HepG2 (cell line): ENCODE data around the gene INPP1. TPM values are rescaled to one million over a fixed set of nuclear protein-coding genes. Genes with fewer than 3 reads are reported as not detected.

Experiments used
- ATAC-seq: fragments of 200-7000 bp; cut with Tn5 transposase; 3 replicates; pipeline ENCODE4 v1.9.1; 2020; ENCODE audit warnings: mild to moderate bottlenecking, moderate library complexity
- BruUV-seq: library from RNA; stranded (reverse); fragments of 400-500 nt; replicated peaks from 2 replicates; lab custom pipeline; 2021; lab: Mats Ljungman, UMichigan
- CTCF ChIA-PET: fragments of 300-600 bp; formaldehyde crosslinking; extraction: SDS; loops from one replicate; lab custom pipeline; 2021; ENCODE audit warnings: low total read pairs, inconsistent platforms, low intra/inter-chr PET ratio; lab: Yijun Ruan, JAX
- POLR2A ChIA-PET: fragments of 350-600 bp; sonication (Branson Sonifier 250); formaldehyde crosslinking; loops from one replicate; lab custom pipeline; 2020; ENCODE audit warnings: antibody characterized with exemption, inconsistent platforms; lab: Yijun Ruan, JAX
- DNase-seq: peaks from one replicate; pipeline ENCODE4 v3.0.0-alpha.2; 2015; ENCODE audit warnings: low spot score
- FAIRE-seq: peaks from 3 replicates; lab custom pipeline; 2011; peaks lifted over from hg19 to GRCh38; lab: Jason Lieb, UNC
- H2AFZ ChIP-seq: one replicate; pipeline ENCODE4 v1.6.1; 2011; ENCODE audit warnings: low read length, inconsistent platforms
- H3K27ac ChIP-seq: fragments of 300-600 bp; 3 replicates; pipeline ENCODE4 v1.8.0; 2011; ENCODE audit warnings: mixed run types, mild to moderate bottlenecking, mixed read lengths, low read length, inconsistent platforms; ENCODE audit not compliant: insufficient read depth; ENCODE audit errors: extremely low read length
- H3K27me3 ChIP-seq, 2 experiments: fragments of 200-600 bp in 1 of 2; 2 replicates in 1 of 2; 3 replicates in 1 of 2; pipeline versions ENCODE4 v1.6.0 to v1.8.0; 2011; ENCODE audit warnings: low read length in 2 of 2, mild to moderate bottlenecking in 2 of 2, moderate library complexity in 2 of 2, inconsistent platforms in 1 of 2; ENCODE audit not compliant: insufficient read depth in 2 of 2, control insufficient read depth in 1 of 2
- H3K36me3 ChIP-seq, 2 experiments: fragments of 200-600 bp in 1 of 2; replicated peaks in 1 of 2; 2 replicates in 1 of 2; 3 replicates in 1 of 2; pipeline versions ENCODE4 v1.5.1 to v1.8.0; 2011; ENCODE audit warnings: low read length in 2 of 2, inconsistent platforms in 1 of 2; ENCODE audit not compliant: insufficient read depth in 2 of 2, control insufficient read depth in 1 of 2
- H3K4me1 ChIP-seq: 2 replicates; pipeline ENCODE4 v1.5.1; 2012; ENCODE audit warnings: low read length, inconsistent platforms; ENCODE audit not compliant: insufficient read depth
- H3K4me2 ChIP-seq: 2 replicates; pipeline ENCODE4 v1.6.0; 2011; ENCODE audit warnings: low read depth, low read length, inconsistent platforms
- H3K4me3 ChIP-seq, 3 experiments: fragments of 200-600 bp in 1 of 3; sonication (generic), shearing (Covaris generic) in 1 of 3; replicated peaks in 1 of 3; 2 replicates each; pipeline ENCODE4 v1.5.1; 2011 to 2016; ENCODE audit warnings: low read length in 3 of 3, inconsistent platforms in 2 of 3, low read depth in 2 of 3, mild to moderate bottlenecking in 2 of 3, control low read depth in 1 of 3, mixed read lengths in 1 of 3; ENCODE audit not compliant: insufficient read depth in 1 of 3
- H3K79me2 ChIP-seq: one replicate; pipeline ENCODE4 v1.6.1; 2011; ENCODE audit warnings: low read length, inconsistent platforms; ENCODE audit not compliant: insufficient read depth
- H3K9ac ChIP-seq: 2 replicates; pipeline ENCODE4 v1.6.0; 2011; ENCODE audit warnings: mild to moderate bottlenecking, low read depth, low read length, inconsistent platforms; ENCODE audit not compliant: insufficient read depth
- H3K9me3 ChIP-seq: 2 replicates; pipeline ENCODE4 v1.5.1; 2012; ENCODE audit warnings: mild to moderate bottlenecking, low read length
- H4K20me1 ChIP-seq: 2 replicates; pipeline ENCODE4 v1.6.0; 2011; ENCODE audit warnings: inconsistent platforms, mild to moderate bottlenecking, low read length, moderate library complexity; ENCODE audit not compliant: insufficient read depth
- DMAP1 ChIP-seq: IDR thresholded peaks from 2 replicates; pipeline ENCODE4 v1.6.1; 2016
- NCOA2 ChIP-seq: sonication (generic); formaldehyde crosslinking; IDR thresholded peaks from 2 replicates; pipeline ENCODE4 v1.8.0; 2022; ENCODE audit warnings: inconsistent platforms
- NFKB2 ChIP-seq: sonication (generic); formaldehyde crosslinking; IDR thresholded peaks from 2 replicates; pipeline ENCODE4 v1.4.0; 2020; ENCODE audit warnings: missing genetic modification reagents, borderline replicate concordance
- PHB2 ChIP-seq: fragments of 450-650 bp; IDR thresholded peaks from 2 replicates; pipeline ENCODE4 v1.6.1; 2018; ENCODE audit not compliant: partially characterized antibody
- PHF8 ChIP-seq: sonication (generic); formaldehyde crosslinking; IDR thresholded peaks from 2 replicates; pipeline ENCODE4 v1.5.0; 2020; ENCODE audit warnings: missing genetic modification reagents
- ZMYM3 ChIP-seq: sonication (generic); formaldehyde crosslinking; IDR thresholded peaks from 2 replicates; pipeline ENCODE4 v1.5.1; 2020; ENCODE audit warnings: mild to moderate bottlenecking, missing genetic modification reagents
- ZNF264 ChIP-seq: sonication (generic); formaldehyde crosslinking; IDR thresholded peaks from 2 replicates; pipeline ENCODE4 v1.4.0; 2020; ENCODE audit warnings: missing genetic modification reagents
- ZNF501 ChIP-seq: sonication (generic); formaldehyde crosslinking; IDR thresholded peaks from 2 replicates; pipeline ENCODE4 v1.5.1; 2020; ENCODE audit warnings: mild to moderate bottlenecking, moderate library complexity, missing genetic modification reagents
- ZNF644 ChIP-seq: IDR thresholded peaks from 2 replicates; pipeline ENCODE4 v1.6.1; 2016; ENCODE audit warnings: low read depth
- ZNF766 ChIP-seq: sonication (generic); formaldehyde crosslinking; IDR thresholded peaks from 2 replicates; pipeline ENCODE4 v1.5.0; 2020; ENCODE audit warnings: missing genetic modification reagents, borderline replicate concordance
- WGBS: methylation state at CpG from one replicate; pipeline ENCODE4 v1.1.6; 2017; ENCODE audit warnings: low lambda C conversion rate; 5-methylcytosine and 5-hydroxymethylcytosine counted together
- in situ Hi-C: cut with HindIII; loops from 2 replicates; pipeline ENCODE4 v1.10.0; 2017; ENCODE audit warnings: low pct_unique_long_range_greater_than_20kb; ENCODE audit not compliant: extremely low pct_ligation_motif_present
- intact Hi-C: fragments of 100-400 bp; cut with micrococcal nuclease; formaldehyde crosslinking; loops from one replicate; pipeline ENCODE4 v1.10.0; 2022; ENCODE audit not compliant: unreplicated experiment
- polyA plus RNA-seq, 8 experiments: library from polyadenylated mRNA; depleted of rRNA in 3 of 8; stranded (reverse) in 7 of 8; unstranded in 1 of 8; fragments of >200 nt; fragmentation: Illumina TruSeq in 4 of 8; extraction: Trizol in 4 of 8; gene quantifications; 2 replicates each; pipeline versions ENCODE4 v1.2.1 to v1.2.3, GENCODE V29; 2011 to 2016; ENCODE audit warnings: low read depth in 4 of 8, missing spikeins in 1 of 8, mixed read lengths in 1 of 8; ENCODE audit not compliant: insufficient read depth in 1 of 8
- total RNA-seq, 5 experiments: library from RNA; depleted of rRNA; stranded (reverse); fragments of >200 nt; fragmentation: Illumina TruSeq; extraction: Trizol; gene quantifications; 2 replicates each; pipeline ENCODE4 v1.2.3, GENCODE V29; 2016; ENCODE audit warnings: low read depth in 1 of 5
- TF ChIP-seq, protein P1 (sequence below): sonication (generic); formaldehyde crosslinking; IDR thresholded peaks from 2 replicates; pipeline ENCODE4 v1.8.1; 2023; ENCODE audit warnings: missing genetic modification reagents, mild to moderate bottlenecking, borderline replicate concordance
- TF ChIP-seq, protein P2 (sequence below): sonication (generic); formaldehyde crosslinking; IDR thresholded peaks from 2 replicates; pipeline ENCODE4 v1.4.0; 2020; ENCODE audit warnings: mild to moderate bottlenecking, missing genetic modification reagents, borderline replicate concordance
- TF ChIP-seq, protein P3 (sequence below): sonication (generic); formaldehyde crosslinking; IDR thresholded peaks from 2 replicates; pipeline ENCODE4 v1.5.0; 2020; ENCODE audit warnings: mild to moderate bottlenecking, missing genetic modification reagents

INPP1 gene
- total and polyA plus RNA-seq, 2 of the 13 experiments (the other 11 are each of a cell fraction or from before 2014, with no cell fraction given), result 10.0 to 13.3 TPM

DNA sequence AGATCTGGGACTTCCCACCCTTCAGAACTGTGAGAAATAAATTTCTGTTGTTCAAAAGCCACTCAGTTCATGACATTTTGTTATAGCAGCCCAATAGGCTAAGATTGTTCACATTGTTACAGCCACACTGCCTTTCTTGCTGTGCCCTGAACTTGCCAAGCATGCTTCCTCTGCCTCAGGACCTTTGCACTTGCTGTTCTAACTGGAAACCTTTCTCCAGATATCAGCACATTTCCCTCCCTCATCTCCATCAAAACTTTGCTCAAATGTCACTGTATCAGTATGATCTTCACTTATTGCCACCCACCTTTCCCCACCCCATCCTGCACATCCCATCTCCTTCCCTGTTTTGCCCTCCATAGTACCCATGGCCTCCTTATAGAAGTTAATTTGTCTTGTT is 32.7 kb downstream of the INPP1 start:
- no peak overlapping the region for H2AFZ ChIP-seq
- H3K9ac ChIP-seq, result no peak overlapping the region
- FAIRE-seq (no peak), ATAC-seq (no peak), DNase-seq (no peak)
- in situ Hi-C loops, result loop anchor here (10.0 kb wide), 1 partner anchor 281 kb away; no protein-coding TSS in a partner anchor
- no peak overlapping the region for H3K4me3 ChIP-seq
- H3K79me2 ChIP-seq, result no peaks in the 10 kb centered on the region
- no peak overlapping the region for H3K27ac ChIP-seq
- no peaks in the 10 kb centered on the region for H3K9me3 ChIP-seq
- intact Hi-C loops, result no loop called here
- POLR2A ChIA-PET, result no interaction called here
- peaks cover 41% of the 10 kb centered on the region for H3K4me1 ChIP-seq
- no peak overlapping the region for H3K4me2 ChIP-seq
- BruUV-seq, result no TSS peak
- TF ChIP-seq ZNF644 (CRISPR knock-in tag), result no peak
- peak; percentile 75 for TF ChIP-seq ZMYM3 (CRISPR knock-in tag)
- CTCF ChIA-PET, result no interaction called here
- no peaks in the 10 kb centered on the region; a peak in 1 of 5 replicates for H3K36me3 ChIP-seq
- no peaks in the 10 kb centered on the region; a peak in 1 of 5 replicates for H3K27me3 ChIP-seq
- H4K20me1 ChIP-seq, result no peaks in the 10 kb centered on the region

DNA sequence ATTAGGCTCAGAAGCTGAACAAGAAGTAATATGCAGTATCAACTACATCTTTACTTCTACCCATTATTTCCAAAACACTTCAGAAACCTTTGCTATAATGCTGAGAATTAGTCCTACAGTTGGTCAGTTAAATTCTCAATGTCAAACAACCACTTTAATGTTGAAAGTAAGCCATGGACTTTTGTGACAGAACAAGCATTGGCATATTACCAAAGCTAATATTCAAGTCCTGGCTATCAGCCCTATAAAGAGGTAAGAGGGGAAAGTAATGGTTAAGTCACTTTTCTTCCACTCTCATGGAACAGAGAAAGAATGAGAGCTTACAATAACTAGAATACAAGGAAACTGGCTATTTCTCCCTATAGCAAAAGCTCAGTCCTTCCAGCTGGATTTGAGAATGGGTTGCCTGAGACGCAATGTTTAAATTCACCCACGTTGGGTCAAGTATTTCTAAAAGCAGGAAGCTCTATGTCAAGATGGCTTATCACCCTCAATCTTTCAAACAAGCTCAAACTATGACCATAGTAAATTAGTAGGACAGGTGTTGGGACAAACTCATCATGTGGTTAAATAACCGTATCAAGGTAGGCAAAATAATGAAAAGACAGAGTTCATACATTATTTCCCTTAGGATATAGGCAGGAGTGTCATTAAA is 33.3 kb downstream of the INPP1 start:
- H3K27me3 ChIP-seq, result no peaks in the 10 kb centered on the region; a peak in 1 of 5 replicates
- POLR2A ChIA-PET, result interaction anchor here (0.7 kb wide), 1 partner anchor 32 kb away, joined by 3 read pairs; no protein-coding TSS in a partner anchor
- no peak overlapping the region for H3K4me2 ChIP-seq
- H2AFZ ChIP-seq, result no peak overlapping the region
- no peak overlapping the region for H3K4me3 ChIP-seq
- H3K4me1 ChIP-seq, result peaks cover 45% of the 10 kb centered on the region
- no peak for FAIRE-seq
- WGBS, result 10% methylated on average over 3 of the region's 3 CpGs
- intact Hi-C loops (no loop called here), in situ Hi-C loops (loop anchor here (10.0 kb wide), 1 partner anchor 282 kb away; no protein-coding TSS in a partner anchor)
- no peaks in the 10 kb centered on the region for H3K79me2 ChIP-seq
- BruUV-seq, result no TSS peak
- no peaks in the 10 kb centered on the region for H3K36me3 ChIP-seq
- ATAC-seq, result no peak
- no peaks in the 10 kb centered on the region for H3K9me3 ChIP-seq
- no peaks in the 10 kb centered on the region for H4K20me1 ChIP-seq
- H3K27ac ChIP-seq, result no peak overlapping the region
- no peak overlapping the region for H3K9ac ChIP-seq
- no peak for DNase-seq
- CTCF ChIA-PET, result no interaction called here
- TF ChIP-seq, protein P1, sequence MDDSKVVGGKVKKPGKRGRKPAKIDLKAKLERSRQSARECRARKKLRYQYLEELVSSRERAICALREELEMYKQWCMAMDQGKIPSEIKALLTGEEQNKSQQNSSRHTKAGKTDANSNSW (CRISPR knock-in tag), result no peak
- TF ChIP-seq PHF8 (no peak), ZNF766 (CRISPR knock-in tag) (no peak), ZNF501 (CRISPR knock-in tag) (no peak), NFKB2 (CRISPR knock-in tag) (no peak), NCOA2 (CRISPR knock-in tag) (no peak), PHB2 (no peak), ZNF264 (CRISPR knock-in tag) (no peak), DMAP1 (CRISPR knock-in tag) (no peak)
- TF ChIP-seq, protein P2, sequence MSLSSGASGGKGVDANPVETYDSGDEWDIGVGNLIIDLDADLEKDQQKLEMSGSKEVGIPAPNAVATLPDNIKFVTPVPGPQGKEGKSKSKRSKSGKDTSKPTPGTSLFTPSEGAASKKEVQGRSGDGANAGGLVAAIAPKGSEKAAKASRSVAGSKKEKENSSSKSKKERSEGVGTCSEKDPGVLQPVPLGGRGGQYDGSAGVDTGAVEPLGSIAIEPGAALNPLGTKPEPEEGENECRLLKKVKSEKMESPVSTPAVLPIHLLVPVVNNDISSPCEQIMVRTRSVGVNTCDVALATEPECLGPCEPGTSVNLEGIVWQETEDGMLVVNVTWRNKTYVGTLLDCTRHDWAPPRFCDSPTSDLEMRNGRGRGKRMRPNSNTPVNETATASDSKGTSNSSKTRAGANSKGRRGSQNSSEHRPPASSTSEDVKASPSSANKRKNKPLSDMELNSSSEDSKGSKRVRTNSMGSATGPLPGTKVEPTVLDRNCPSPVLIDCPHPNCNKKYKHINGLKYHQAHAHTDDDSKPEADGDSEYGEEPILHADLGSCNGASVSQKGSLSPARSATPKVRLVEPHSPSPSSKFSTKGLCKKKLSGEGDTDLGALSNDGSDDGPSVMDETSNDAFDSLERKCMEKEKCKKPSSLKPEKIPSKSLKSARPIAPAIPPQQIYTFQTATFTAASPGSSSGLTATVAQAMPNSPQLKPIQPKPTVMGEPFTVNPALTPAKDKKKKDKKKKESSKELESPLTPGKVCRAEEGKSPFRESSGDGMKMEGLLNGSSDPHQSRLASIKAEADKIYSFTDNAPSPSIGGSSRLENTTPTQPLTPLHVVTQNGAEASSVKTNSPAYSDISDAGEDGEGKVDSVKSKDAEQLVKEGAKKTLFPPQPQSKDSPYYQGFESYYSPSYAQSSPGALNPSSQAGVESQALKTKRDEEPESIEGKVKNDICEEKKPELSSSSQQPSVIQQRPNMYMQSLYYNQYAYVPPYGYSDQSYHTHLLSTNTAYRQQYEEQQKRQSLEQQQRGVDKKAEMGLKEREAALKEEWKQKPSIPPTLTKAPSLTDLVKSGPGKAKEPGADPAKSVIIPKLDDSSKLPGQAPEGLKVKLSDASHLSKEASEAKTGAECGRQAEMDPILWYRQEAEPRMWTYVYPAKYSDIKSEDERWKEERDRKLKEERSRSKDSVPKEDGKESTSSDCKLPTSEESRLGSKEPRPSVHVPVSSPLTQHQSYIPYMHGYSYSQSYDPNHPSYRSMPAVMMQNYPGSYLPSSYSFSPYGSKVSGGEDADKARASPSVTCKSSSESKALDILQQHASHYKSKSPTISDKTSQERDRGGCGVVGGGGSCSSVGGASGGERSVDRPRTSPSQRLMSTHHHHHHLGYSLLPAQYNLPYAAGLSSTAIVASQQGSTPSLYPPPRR, result no peak
- TF ChIP-seq, protein P3, sequence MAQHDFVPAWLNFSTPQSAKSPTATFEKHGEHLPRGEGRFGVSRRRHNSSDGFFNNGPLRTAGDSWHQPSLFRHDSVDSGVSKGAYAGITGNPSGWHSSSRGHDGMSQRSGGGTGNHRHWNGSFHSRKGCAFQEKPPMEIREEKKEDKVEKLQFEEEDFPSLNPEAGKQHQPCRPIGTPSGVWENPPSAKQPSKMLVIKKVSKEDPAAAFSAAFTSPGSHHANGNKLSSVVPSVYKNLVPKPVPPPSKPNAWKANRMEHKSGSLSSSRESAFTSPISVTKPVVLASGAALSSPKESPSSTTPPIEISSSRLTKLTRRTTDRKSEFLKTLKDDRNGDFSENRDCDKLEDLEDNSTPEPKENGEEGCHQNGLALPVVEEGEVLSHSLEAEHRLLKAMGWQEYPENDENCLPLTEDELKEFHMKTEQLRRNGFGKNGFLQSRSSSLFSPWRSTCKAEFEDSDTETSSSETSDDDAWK, result no peak
